Measurements from ENCODE around the gene PYROXD2.

Gene PYROXD2

DNA sequence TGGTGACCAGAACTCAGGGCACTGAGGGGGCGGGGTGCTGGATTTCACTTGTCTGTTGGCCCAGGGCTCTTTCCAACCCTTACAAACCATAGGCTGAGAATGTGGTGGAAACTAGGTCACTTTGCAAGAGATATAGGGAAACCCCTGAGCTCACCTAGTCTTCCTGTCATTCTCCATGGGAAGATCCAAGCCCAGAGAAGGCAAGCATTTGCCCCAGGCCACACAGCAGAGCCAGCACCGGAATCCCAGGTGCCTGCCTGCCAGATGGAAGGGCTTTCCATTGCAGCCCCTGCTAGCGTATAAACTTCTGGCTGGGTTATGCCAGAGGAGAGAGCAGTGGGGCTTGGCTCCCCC lies 427 bp downstream of the PYROXD2 start:
- DNase-seq, result no peak

DNA sequence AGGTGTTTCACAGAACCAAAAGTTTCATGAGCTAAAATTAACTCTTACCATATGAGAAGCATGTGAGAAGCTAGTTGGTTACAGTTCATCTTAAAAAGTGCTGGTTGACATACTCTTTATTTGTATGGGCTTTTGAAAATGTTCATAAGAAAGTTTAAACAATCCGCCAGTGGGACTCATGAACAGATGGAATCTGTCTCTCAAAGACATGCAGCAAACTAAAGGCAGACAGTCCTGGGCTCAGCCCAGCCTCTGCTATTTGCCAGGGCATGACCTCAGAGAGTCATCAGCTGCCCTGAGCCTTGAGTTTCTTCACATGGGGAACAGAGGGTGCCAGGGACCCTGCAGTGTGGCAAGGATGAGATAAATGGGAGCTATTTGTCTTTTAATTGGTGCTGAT lies 3.2 kb downstream of the PYROXD2 start:
- DNase-seq, result no peak

DNA sequence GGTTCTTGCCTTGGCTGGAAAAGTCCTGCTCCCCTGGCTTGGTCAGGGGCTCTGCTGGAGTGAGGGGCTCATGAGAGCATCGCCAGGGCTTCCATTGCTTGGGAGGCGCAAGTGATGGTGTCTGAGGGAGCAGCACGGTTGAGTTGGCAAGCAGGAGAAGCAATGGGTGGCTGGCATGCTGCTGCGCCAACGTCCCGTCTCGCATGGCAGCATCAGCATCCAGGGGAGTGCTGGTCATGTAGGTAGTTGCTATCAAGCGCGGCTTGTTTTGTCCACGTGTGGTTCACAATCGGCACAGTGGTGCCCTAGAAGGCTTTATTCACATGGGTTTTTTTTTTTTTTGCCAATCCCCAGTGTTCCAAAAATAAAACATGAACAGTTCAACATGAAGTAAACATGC lies 3.8 kb downstream of the PYROXD2 start:
- DNase-seq, result no peak

DNA sequence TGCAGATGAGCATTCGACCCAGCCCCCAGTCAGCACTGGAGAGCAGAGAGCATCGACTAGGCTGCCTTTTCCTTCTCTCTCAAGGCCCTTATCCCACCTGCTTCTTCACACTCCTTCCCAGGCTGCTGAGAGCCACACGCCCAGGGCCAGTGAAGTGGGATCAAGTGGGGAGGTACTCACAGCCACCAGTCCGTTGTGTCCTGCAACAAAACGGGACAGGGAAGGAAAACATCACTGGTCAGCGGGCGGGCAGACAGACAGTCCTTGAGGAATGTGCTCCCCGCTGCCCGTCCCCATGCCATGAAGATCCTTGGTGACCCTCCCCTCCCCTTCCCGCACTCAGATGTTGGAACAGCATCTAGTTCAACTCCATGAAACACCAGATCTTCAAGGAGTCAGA lies 4.2 kb downstream of the PYROXD2 start:
- no peak for DNase-seq

DNA sequence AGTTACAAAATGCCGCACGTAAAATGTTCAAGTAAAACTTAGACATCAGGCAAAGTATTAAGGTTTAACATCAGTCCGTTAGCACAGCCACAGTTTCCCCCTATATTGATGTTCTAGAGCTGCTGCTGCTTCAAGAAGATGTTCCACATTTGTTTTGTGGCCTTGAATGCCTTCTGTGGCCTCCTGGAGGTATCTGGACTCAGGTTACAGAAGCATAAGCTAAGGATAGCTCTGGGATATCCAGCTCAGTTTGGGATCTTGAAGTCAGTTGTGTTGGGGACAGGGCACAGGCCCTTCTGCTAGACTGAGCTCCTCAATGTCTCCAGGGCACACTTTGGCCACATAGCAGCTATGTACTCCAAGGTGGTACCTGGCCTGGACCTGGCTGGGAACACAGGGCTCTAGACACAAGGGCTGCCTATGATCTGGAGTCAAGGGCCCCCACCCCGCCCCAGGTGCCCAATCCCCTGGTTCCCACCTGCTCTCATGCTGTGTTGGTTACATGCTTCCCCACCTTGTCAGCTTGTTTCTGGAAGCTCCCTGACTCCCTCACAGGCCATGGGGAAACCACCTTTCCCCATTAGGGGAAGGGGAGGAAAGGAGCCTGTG lies 4.7 kb downstream of the PYROXD2 start:
- DNase-seq, result no peak

DNA sequence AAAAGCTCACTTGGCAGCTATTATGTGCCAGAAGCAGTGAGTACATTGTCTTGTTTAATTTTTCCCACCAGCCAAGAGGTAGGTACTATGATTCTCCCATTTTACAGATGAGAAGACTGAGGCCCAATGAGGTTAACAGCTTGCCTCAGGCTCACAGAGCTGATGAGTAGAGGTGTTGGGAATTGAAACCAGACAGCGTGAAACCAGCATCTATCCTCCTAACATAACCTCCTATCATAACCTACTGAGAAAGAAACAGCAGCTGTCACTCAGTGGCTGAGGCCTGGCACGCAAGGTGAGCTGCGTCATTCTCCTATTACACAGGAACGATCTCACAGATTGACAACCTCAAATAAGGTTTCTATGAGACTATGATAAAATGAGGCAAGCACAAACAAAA lies 6.2 kb downstream of the PYROXD2 start:
- no peak for DNase-seq

DNA sequence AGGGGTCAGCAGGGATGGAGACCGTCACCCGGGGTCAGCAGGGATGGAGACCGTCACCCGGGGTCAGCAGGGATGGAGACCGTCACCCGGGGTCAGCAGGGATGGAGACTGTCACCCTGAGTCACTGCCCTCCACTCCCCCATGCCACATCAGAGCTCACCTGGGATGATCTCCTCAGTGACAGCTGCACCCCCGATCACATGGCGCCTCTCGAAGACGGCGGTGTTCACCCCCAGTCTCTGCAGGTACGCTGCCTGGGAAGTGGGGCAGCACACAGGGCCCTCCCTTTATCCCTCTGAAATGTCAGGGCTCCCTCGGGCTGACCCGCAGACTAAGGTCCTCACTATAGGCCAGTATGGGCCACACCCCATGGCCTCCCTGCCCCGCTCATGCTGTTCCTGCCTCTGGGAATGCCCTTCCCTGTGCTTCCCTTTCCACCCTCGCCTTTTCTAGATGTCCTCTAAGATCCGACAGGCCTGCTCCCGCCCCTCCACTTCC lies 7.2 kb downstream of the PYROXD2 start:
- DNase-seq, result no peak

DNA sequence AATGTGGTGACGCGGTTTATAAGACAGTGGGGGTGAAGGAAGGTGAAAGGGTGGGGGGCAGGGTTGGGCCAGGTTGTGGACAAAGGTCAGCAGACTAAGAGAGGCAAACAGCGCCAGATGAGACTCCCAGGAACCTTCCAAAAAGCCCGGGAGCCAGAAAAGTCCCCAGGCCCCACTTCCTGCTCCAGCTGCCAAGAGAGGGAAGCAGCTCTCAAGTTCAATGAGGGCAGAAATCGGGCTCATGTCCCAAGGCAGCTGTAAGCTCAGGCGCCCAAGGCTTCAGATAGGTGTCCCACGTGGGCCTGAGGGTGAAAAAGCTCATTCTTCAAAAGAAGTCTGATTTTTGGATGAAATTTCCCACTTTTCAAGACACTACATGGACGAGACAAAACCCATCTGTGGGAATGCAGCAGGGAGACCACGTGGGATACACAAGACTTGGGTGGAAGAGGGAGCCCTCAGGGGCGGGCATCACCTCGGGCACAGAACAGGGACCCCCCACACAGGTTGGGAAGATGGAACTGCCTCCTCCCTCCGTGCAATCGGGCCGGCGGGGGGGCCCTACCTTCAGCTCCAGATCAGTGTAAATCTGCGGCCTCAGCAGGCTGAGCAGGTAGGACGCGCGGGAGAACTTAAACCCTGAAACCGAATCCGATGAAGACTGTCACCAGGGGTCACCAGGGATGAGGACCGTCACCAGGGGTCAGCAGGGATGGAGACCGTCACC lies 7.8 kb downstream of the PYROXD2 start:
- DNase-seq, result no peak

DNA sequence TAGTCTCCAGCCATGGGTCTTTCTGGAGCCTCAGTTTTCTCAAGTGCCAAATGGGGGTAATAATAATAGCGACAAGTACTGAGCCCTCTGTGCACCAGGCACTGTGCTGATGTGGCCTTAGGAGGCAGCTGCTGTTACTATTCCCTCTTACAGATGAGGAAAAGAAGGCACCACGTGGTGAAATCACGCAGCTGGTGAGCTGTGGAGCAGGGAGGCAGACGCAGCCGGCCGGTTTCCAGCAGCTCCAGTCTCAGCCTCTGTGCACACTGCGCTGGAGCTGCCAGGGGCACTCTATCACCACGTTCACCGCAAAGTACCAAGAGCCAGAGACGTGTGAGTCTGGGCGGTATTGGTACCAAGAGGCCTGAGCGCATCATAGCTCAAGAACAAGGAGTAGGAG lies 9.6 kb downstream of the PYROXD2 start:
- DNase-seq, result no peak

DNA sequence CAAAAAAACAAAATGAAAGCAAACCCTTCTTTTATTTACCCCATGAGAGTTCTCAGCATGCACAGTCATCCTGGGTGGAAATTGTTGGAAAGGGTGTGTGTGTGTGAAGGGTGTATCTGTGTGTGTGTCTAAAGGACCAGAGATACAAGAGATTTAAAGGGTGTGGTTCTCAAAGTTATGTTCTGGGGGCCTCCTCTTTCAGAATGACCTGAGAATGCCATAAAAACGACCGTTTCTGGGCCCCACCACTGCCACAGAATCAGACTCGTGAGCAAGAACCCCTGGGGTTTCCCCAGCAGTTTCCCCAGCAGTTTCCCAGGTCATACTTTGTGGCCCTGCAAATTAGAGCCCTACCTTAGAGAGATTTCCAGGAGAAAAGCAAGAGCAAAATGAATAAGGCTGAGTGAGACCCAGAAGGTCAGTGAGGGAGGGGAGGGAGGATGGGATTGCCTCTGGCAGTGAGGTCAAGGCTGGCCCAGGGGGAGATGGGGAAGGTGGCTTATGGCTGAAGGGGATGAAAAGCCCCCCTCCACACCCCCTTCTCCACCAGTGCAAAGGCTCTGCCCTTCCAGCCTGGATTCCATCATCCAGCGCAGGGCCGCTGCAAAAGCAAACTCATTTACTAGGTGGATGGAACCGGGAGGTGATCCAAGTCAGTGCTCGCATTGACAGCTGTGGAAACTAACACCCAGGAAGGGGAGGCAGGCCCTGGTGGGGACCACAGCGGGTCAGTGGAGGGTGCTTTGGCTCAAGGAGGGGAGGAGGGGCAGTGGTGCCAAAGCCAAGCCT lies 10.2 kb downstream of the PYROXD2 start:
- no peak for DNase-seq

DNA sequence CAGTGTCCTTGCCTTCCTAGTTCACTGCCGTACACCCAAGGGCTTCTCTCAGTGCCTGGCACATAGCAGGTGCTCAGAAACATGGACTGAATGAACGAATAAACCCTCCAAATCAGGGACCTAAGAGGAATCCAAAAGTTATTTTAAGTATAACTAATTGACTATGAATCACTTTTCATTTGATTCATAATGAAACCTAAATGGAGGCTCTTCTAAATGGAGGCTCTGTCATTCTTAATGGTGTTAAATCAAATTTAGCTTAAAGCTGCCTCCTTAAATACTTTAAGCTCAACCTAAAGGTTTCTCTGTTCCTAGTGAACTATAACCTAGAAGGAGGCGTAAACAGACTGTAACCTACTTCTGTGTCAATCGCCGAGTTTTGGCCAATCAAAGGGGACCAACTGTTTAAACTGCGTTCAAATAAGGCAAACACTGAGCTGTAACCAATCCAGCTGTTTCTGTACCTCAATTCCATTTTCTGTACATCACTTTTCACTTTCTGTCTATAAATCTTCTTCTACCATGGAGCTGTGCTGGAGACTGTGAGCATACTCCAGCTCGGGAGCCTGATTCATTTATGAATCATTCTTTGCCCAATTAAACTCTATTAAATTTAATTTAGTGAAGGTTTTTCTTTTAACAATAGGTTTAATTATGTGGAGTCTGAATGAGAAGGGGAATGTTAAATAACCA lies 11.0 kb downstream of the PYROXD2 start:
- no peak for DNase-seq

DNA sequence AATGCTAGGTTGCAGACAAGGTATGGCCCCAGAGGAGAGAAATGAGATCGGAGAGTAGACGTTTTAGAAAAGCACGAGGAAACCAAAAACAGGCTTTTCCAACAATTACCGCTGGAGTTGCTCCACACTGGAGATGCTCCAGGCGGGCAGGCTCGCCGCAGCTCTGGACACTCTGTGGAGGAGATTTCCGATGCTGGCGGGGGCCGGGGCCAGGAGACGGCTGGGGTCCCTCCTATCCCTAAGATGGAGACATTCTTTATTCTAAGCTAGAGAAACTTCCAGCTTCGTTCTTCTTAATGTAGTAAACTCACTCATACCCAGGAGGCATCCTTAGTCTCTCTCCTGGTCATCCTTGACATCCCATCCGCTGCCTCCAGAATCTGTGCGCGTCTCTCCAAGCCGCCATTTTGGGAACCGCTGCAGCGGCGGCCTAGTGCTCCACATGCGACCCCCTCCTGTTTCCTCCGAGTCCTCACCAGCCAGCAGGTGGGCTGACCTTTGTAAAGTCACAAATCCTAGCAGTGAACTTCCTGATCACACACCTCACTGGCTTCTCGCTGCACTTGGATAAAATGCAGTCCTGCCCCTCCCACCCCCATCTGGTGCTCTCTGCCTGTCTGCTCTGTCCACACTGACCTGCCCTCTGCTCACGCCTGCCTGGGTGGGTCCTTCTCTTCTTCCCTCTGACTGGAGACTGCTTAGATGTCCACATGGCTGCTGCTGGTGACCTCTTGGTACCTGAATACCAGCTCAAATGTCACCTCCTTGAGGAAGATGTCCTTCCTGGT lies 11.9 kb downstream of the PYROXD2 start:
- DNase-seq, result no peak

DNA sequence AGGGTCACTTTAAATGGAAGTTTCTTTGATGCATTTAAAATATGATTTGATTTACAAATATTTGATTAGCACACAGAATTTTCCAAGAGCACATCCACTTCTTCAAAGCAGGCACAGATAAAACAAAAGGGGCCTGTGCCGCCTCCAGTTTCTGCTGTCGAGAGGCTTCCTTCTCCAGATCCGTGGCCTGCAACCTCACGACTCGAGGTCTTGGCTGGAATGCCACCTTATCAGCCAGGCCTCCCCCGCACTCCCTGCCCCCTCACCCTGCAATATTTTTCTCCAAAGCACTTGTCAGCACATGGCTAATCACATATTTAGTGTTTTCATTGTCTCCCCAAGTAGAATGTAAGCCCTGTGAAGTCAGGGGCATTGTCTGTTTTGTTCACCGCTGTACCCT lies 12.5 kb downstream of the PYROXD2 start:
- no peak for DNase-seq

DNA sequence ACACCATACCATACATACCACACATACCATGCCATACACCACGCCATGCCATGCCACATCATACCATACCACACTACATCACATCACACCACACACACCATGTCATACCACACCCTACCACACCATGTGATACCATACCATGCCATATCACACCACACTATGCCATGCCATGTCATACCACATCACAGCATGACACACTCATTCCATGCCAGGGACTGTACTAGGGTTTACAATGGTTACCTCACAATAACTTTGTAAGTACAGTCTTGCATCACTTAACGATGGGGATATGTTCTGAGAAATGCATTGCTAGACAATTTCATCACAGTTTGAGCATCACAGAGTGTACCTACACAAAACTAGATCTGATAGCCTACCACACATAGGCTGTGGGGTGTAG lies 14.5 kb downstream of the PYROXD2 start:
- DNase-seq, result no peak

DNA sequence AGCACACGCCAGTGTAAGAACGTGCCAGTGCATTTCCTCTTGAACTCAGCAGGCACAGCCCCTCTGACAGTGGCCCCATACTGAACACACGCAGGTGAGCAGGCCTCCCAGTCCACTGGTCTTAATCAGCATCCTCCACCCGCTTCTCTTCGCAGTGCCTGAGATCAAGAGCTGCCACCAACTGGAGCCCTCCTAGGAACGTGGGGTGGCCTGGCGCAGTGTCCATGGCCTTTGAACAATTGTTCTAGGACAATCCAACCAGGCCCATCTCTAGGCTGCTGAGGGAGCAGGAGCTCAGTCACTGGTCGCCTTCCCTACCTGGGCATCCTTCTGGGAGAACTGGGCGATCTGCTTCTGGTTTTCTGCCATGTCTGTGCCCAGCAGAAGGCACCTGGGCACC lies 15.2 kb downstream of the PYROXD2 start:
- no peak for DNase-seq

DNA sequence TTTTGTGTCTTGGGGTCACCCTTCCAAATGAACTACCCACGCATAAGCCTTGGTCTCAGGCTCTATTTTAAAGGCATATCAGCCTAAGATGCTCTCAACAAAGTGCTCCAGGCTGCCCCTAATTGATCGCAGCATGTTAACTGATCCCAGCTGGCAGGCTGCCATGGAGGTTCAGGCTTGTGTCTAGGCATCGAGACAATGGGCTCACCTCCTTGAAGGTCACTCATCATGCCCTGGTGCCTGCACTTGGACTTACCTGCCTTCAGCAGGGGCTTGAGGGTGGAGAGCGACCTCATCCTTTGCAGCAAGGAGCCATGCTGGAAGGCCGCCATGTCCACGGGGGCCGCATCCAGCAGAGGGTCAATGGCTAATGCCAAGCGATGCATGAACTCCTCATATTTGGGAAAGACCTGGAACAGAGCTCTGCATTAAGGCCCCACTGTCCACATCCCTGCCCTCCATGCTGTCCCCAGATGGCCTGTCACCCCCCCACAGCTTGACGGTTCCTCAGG lies 17.8 kb downstream of the PYROXD2 start:
- no peak for DNase-seq

DNA sequence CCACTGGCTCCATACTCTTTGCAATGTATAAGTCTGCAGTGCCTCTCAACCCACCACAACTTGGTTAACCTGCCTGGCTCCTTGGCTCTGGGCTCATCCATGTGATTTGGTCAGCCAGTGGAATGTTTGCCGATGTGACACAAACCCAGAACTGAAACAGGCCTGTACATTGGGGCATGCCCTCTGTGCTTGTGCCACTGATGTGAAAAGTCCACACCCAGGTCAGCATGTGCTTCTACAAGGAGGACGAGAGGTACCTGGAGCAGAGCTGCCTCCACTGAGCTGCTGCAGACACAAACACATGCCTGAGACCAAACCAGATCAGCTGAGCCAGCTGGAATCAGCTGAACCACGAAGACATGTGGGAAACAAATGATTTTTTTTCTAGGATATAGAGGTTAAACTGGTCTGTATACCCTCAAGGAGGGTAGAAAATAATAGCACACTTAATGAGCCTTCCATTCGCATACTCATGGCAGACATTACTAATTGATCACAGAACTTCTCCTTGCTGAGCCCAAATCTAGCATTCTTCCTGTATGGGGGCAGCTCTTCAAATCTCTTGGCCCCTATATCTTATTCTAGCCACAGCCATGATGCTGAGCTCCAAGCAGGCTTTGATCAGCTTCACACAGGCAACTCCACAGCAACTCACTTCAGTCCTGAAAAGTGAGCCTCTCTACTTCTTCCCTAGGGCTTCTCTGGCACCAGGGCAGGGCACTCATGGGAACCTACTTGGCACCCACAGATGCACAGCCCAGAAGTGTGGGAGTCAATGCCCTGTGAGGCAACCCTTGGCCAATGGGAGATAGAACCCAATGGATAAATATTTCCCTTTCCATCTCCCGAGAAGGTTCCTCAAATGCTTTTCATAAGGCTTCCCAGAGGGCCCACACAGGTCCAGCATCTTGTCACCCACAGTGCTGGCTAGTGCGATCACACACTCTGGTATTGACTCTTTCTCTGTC lies 18.6 kb downstream of the PYROXD2 start:
- DNase-seq, result no peak

DNA sequence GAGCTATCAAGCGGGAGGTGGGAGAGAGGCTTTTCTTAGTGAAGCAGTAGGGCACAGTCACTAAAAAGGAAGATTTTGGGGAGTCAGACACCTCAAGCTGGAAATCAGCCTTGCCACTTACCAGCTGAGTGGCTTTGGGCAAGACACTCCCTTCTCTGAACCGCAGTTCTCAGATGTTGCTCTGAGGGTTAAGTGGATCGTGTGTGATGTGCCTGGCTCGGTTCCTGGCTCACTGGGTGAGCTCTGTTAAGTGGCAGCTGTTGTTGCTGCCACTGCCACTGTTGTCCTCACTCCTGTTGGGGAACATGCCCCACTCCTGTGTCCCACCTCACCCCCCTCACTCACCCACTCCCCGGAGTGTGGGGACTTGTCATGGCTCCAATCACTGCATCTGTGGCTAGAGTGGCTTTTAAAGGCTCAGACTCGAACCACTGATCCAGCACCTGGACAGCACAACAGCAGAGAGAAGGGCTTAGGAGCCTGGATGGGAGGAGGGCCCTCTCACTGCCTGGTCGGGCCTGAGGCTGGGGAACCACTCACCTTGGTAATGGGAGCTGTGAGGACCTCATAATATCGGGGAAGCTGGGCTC lies 20.0 kb downstream of the PYROXD2 start:
- no peak for DNase-seq

DNA sequence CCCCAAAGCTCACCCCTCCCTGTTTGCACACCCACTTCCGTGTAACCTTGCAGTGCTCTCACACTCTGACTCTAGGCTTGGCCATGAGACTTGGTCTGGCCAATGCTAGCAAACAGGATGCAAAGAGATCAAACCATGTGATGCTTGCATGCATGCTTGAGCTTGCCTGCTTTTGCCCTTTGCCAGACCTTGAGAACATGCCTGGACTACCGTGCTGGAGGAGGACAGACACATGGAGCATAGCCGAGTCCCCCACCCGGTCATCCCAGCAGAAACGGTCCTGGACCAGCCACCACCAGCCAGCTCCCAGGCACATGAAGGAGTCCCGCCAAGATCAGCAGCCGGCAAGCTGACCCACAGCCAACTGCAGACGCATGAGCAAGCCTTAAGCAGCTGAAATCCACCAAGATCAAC lies 23.4 kb downstream of the PYROXD2 start:
- no peak for DNase-seq

DNA sequence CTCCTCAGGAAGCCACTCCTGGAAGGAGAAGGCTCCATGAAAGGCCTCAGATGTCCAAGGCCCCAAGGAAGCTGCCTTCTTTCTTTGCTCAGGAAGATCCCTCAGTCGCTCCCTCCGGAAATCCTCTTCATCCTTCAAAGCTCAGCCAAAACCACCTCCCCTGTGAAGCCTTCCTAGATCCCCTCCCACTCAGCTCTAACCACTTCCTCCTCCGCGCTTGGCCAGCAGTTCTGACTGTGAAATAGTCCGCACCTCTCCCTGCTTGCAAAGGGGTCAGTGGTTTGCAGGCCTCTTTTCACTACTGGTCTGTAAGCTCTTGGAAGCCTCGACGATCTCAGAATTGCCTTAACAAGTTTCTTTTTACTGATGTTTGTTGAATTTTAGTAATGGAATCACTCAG lies 23.9 kb downstream of the PYROXD2 start:
- no peak for DNase-seq

DNA sequence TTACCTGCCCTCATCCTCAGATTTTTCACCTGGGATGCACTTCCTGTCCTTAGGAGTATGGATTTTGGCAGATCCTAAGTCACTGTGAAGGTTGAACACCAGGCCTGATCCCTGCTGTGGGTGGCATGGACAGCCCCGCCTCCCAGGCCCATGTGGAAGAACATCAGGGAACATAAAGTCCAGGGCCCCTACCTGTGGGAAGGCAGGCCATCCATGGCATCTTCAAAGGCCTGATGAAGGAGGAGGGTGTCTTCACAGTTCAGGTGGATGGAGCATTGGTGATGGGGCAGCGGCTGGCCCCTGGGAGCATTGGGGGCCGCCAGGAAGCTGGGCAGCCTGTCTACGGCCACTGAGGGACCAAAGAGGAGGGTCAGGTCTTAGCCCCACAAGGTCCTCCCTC lies 24.6 kb downstream of the PYROXD2 start:
- no peak for DNase-seq
